Measurements from ENCODE around the gene PDE11A. TPM values are rescaled to one million over a fixed set of nuclear protein-coding genes. Genes with fewer than 3 reads are reported as not detected.

The PDE11A gene
- total and polyA plus RNA-seq, 2 experiments from 2014 or later = 0.08 to 0.73 TPM

DNA sequence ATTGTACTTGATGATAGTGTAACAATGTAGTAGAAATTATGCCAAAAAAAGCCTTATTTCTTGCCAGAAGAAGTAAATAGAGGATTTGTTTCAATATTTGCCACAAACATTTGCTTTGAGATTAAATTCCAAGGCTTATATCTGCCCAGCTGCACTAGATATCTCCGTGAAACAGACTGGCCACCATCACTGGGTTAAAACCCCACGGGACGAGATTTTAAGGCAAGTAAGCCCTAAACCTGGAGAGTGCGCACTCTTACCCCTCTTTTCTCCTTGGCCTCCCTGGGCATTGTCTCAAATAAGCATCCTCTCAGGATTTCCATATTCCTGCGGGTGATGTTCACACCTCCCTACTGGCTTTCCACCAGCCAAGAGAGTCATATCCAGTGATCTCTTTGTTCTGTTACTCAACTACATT is 345.6 kb downstream of the PDE11A start:
- H3K27me3 ChIP-seq (ENCODE audit: insufficient read depth) = peaks cover 67% of the 10 kb centered on the region
- no peak overlapping the region for H3K4me3 Mint-ChIP-seq
- DNase-seq (ENCODE audit: low spot score) (no peak), ATAC-seq (no peak)
- no peaks in the 10 kb centered on the region for H3K79me2 ChIP-seq (replicated peaks; ENCODE audit: insufficient read depth)
- H2AFZ ChIP-seq = no peak overlapping the region
- H3K4me1 ChIP-seq (ENCODE audit: insufficient read depth) = 0 out of 2 replicates have a peak, but pooled peaks cover 2% of the 10 kb centered on the region
- no peaks in the 10 kb centered on the region for H3F3A ChIP-seq (replicated peaks; ENCODE audit: low read depth)
- no peaks in the 10 kb centered on the region; the same call in 2 of the 3 replicates for H3K9me3 Mint-ChIP-seq
- H3K9me2 ChIP-seq (ENCODE audit: insufficient read depth) = no peaks in the 10 kb centered on the region
- H3K4me3 ChIP-seq = no peak overlapping the region
- H3K27me3 Mint-ChIP-seq (ENCODE audit: insufficient read depth, low read depth, poor library complexity) = peaks cover 46% of the 10 kb centered on the region
- peaks cover 14% of the 10 kb centered on the region for H3K4me1 Mint-ChIP-seq
- no peak overlapping the region for H3K27ac ChIP-seq (ENCODE audit: low read depth)
- no peaks in the 10 kb centered on the region for H3K36me3 Mint-ChIP-seq (ENCODE audit: low read depth)
- no peak overlapping the region for H3K4me2 ChIP-seq
- no peak overlapping the region for H3K27ac Mint-ChIP-seq
- no peaks in the 10 kb centered on the region for H3K36me3 ChIP-seq (ENCODE audit: insufficient read depth)
- H4K20me1 ChIP-seq (replicated peaks; ENCODE audit: insufficient read depth) = 0 out of 2 replicates have a peak, but pooled peaks cover 6% of the 10 kb centered on the region
- TF ChIP-seq STAT1 (IDR thresholded peaks at IDR 0.05; ENCODE audit: unreplicated experiment) (no peak), POLR2AphosphoS5 (IDR thresholded peaks at IDR 0.05; ENCODE audit: low read depth) (no peak), NANOG (IDR thresholded peaks at IDR 0.05; ENCODE audit: borderline replicate concordance) (no peak), JUNB (IDR thresholded peaks at IDR 0.05; ENCODE audit: unreplicated experiment) (no peak), EZH2phosphoT487 (IDR thresholded peaks at IDR 0.05; ENCODE audit: unreplicated experiment) (no peak), ETS1 (IDR thresholded peaks at IDR 0.05) (no peak), ZNF331 (CRISPR knock-in tag; IDR thresholded peaks at IDR 0.05; ENCODE audit: low read depth) (no peak), ZNF114 (CRISPR knock-in tag; IDR thresholded peaks at IDR 0.05) (no peak), CTCF (conservative IDR thresholded peaks at IDR 0.05; ENCODE audit: low read depth in 2 of 2) (no peak), CREB1 (CRISPR knock-in tag; IDR thresholded peaks at IDR 0.05; ENCODE audit: low read depth) (no peak), EZH2 (IDR thresholded peaks at IDR 0.05; ENCODE audit: low read depth, unreplicated experiment) (no peak)
- TF ChIP-seq, protein P1, sequence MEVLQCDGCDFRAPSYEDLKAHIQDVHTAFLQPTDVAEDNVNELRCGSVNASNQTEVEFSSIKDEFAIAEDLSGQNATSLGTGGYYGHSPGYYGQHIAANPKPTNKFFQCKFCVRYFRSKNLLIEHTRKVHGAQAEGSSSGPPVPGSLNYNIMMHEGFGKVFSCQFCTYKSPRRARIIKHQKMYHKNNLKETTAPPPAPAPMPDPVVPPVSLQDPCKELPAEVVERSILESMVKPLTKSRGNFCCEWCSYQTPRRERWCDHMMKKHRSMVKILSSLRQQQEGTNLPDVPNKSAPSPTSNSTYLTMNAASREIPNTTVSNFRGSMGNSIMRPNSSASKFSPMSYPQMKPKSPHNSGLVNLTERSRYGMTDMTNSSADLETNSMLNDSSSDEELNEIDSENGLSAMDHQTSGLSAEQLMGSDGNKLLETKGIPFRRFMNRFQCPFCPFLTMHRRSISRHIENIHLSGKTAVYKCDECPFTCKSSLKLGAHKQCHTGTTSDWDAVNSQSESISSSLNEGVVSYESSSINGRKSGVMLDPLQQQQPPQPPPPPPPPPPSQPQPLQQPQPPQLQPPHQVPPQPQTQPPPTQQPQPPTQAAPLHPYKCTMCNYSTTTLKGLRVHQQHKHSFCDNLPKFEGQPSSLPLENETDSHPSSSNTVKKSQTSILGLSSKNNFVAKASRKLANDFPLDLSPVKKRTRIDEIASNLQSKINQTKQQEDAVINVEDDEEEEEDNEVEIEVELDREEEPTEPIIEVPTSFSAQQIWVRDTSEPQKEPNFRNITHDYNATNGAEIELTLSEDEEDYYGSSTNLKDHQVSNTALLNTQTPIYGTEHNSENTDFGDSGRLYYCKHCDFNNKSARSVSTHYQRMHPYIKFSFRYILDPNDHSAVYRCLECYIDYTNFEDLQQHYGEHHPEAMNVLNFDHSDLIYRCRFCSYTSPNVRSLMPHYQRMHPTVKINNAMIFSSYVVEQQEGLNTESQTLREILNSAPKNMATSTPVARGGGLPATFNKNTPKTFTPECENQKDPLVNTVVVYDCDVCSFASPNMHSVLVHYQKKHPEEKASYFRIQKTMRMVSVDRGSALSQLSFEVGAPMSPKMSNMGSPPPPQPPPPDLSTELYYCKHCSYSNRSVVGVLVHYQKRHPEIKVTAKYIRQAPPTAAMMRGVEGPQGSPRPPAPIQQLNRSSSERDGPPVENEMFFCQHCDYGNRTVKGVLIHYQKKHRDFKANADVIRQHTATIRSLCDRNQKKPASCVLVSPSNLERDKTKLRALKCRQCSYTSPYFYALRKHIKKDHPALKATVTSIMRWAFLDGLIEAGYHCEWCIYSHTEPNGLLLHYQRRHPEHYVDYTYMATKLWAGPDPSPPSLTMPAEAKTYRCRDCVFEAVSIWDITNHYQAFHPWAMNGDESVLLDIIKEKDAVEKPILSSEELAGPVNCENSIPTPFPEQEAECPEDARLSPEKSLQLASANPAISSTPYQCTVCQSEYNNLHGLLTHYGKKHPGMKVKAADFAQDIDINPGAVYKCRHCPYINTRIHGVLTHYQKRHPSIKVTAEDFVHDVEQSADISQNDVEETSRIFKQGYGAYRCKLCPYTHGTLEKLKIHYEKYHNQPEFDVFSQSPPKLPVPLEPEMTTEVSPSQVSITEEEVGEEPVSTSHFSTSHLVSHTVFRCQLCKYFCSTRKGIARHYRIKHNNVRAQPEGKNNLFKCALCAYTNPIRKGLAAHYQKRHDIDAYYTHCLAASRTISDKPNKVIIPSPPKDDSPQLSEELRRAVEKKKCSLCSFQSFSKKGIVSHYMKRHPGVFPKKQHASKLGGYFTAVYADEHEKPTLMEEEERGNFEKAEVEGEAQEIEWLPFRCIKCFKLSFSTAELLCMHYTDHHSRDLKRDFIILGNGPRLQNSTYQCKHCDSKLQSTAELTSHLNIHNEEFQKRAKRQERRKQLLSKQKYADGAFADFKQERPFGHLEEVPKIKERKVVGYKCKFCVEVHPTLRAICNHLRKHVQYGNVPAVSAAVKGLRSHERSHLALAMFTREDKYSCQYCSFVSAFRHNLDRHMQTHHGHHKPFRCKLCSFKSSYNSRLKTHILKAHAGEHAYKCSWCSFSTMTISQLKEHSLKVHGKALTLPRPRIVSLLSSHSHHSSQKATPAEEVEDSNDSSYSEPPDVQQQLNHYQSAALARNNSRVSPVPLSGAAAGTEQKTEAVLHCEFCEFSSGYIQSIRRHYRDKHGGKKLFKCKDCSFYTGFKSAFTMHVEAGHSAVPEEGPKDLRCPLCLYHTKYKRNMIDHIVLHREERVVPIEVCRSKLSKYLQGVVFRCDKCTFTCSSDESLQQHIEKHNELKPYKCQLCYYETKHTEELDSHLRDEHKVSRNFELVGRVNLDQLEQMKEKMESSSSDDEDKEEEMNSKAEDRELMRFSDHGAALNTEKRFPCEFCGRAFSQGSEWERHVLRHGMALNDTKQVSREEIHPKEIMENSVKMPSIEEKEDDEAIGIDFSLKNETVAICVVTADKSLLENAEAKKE (CRISPR knock-in tag; IDR thresholded peaks at IDR 0.05) = no peak
- TF ChIP-seq, protein P2, sequence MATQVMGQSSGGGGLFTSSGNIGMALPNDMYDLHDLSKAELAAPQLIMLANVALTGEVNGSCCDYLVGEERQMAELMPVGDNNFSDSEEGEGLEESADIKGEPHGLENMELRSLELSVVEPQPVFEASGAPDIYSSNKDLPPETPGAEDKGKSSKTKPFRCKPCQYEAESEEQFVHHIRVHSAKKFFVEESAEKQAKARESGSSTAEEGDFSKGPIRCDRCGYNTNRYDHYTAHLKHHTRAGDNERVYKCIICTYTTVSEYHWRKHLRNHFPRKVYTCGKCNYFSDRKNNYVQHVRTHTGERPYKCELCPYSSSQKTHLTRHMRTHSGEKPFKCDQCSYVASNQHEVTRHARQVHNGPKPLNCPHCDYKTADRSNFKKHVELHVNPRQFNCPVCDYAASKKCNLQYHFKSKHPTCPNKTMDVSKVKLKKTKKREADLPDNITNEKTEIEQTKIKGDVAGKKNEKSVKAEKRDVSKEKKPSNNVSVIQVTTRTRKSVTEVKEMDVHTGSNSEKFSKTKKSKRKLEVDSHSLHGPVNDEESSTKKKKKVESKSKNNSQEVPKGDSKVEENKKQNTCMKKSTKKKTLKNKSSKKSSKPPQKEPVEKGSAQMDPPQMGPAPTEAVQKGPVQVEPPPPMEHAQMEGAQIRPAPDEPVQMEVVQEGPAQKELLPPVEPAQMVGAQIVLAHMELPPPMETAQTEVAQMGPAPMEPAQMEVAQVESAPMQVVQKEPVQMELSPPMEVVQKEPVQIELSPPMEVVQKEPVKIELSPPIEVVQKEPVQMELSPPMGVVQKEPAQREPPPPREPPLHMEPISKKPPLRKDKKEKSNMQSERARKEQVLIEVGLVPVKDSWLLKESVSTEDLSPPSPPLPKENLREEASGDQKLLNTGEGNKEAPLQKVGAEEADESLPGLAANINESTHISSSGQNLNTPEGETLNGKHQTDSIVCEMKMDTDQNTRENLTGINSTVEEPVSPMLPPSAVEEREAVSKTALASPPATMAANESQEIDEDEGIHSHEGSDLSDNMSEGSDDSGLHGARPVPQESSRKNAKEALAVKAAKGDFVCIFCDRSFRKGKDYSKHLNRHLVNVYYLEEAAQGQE (IDR thresholded peaks at IDR 0.05; ENCODE audit: unreplicated experiment) = no peak
